ENCODE results near the gene RET. TPM values are rescaled to one million over a fixed set of nuclear protein-coding genes. Genes with fewer than 3 reads are reported as not detected.

RET gene
- total RNA-seq, 1 experiment from 2014 or later, result 81.1 TPM

GRCh38 chr10:43122096-43122495 is 45.2 kb downstream of the RET start:
- in situ Hi-C loops (cut with HindIII; ENCODE audit: low pct_unique_long_range_greater_than_20kb, low sequenced_read_pairs), result no loop called here
- H3K27me3 ChIP-seq (ENCODE audit: control insufficient read depth, insufficient read depth, low read length), result no peaks in the 10 kb centered on the region
- no peaks in the 10 kb centered on the region for H3K4me1 ChIP-seq (ENCODE audit: control insufficient read depth, insufficient read depth, low read length)
- DNase-seq (ENCODE audit: low read depth, low spot score) (no peak), ATAC-seq (no peak)
- TF ChIP-seq SIN3A (IDR thresholded peaks at IDR 0.05; ENCODE audit: borderline replicate concordance, insufficient read depth, low read depth, low read length), result no peak
- TF ChIP-seq TCF7L2 (IDR thresholded peaks at IDR 0.05; ENCODE audit: low read depth, low read length), result no peak
- TF ChIP-seq POLR2AphosphoS5 (IDR thresholded peaks at IDR 0.05; ENCODE audit: low read depth, low read length), result no peak
- TF ChIP-seq REST (IDR thresholded peaks at IDR 0.05; ENCODE audit: insufficient read depth in 1 of 2, low read depth in 2 of 2, low read length in 1 of 2), result no peak
- no peak for TF ChIP-seq CTCF (IDR thresholded peaks at IDR 0.05)
- intact Hi-C loops (cut with micrococcal nuclease; ENCODE audit: unreplicated experiment), result no loop called here
- H3K36me3 ChIP-seq (ENCODE audit: control insufficient read depth, insufficient read depth, low read length), result no peaks in the 10 kb centered on the region
- no peak overlapping the region for H3K4me3 ChIP-seq (ENCODE audit: low read depth in 2 of 2, low read length in 2 of 2)
- H3K9me3 ChIP-seq (ENCODE audit: control insufficient read depth, insufficient read depth, low read depth, low read length), result no peaks in the 10 kb centered on the region
- POLR2A ChIA-PET, result no interaction called here
- BruUV-seq (replicated peaks), result no TSS peak
- CTCF ChIA-PET, result interaction anchor here (1.3 kb wide), 1 partner anchor 9 kb away, joined by 3 read pairs; no protein-coding TSS in a partner anchor
- H3K27ac ChIP-seq (ENCODE audit: low read length), result no peak overlapping the region

GRCh38 chr10:43122826-43123225 is 46.0 kb downstream of the RET start:
- CTCF ChIA-PET, result no interaction called here
- no peak for ATAC-seq

More at GRCh38 chr10:43122826-43123225, 46.0 kb downstream of the RET start:
- POLR2A ChIA-PET, result no interaction called here
- Histone ChIP-seq H3K4me1 (ENCODE audit: control insufficient read depth, insufficient read depth, low read length) (no peaks in the 10 kb centered on the region), H3K27ac (ENCODE audit: low read length) (no peak overlapping the region), H3K4me3 (ENCODE audit: low read depth in 2 of 2, low read length in 2 of 2) (no peak overlapping the region), H3K36me3 (ENCODE audit: control insufficient read depth, insufficient read depth, low read length) (no peaks in the 10 kb centered on the region), H3K27me3 (ENCODE audit: control insufficient read depth, insufficient read depth, low read length) (no peaks in the 10 kb centered on the region), H3K9me3 (ENCODE audit: control insufficient read depth, insufficient read depth, low read depth, low read length) (no peaks in the 10 kb centered on the region)
- BruUV-seq (replicated peaks), result no TSS peak
- in situ Hi-C loops (cut with HindIII; ENCODE audit: low pct_unique_long_range_greater_than_20kb, low sequenced_read_pairs), result no loop called here
- intact Hi-C loops (cut with micrococcal nuclease; ENCODE audit: unreplicated experiment), result no loop called here
- TF ChIP-seq SIN3A (IDR thresholded peaks at IDR 0.05; ENCODE audit: borderline replicate concordance, insufficient read depth, low read depth, low read length) (no peak), CTCF (IDR thresholded peaks at IDR 0.05) (no peak), POLR2AphosphoS5 (IDR thresholded peaks at IDR 0.05; ENCODE audit: low read depth, low read length) (no peak), TCF7L2 (IDR thresholded peaks at IDR 0.05; ENCODE audit: low read depth, low read length) (no peak), REST (IDR thresholded peaks at IDR 0.05; ENCODE audit: insufficient read depth in 1 of 2, low read depth in 2 of 2, low read length in 1 of 2) (no peak)
- no peak for DNase-seq (ENCODE audit: low read depth, low spot score)

All from Panc1 (cell line).